ENCODE results near the gene ARHGEF4. TPM values are rescaled to one million over a fixed set of nuclear protein-coding genes. Genes with fewer than 3 reads are reported as not detected.
A peak's percentile ranks its signal among the peaks of the same experiment; 100 is the strongest.

Gene ARHGEF4
- total and polyA plus RNA-seq, 2 experiments from 2014 or later = 26.0 to 82.2 TPM

DNA sequence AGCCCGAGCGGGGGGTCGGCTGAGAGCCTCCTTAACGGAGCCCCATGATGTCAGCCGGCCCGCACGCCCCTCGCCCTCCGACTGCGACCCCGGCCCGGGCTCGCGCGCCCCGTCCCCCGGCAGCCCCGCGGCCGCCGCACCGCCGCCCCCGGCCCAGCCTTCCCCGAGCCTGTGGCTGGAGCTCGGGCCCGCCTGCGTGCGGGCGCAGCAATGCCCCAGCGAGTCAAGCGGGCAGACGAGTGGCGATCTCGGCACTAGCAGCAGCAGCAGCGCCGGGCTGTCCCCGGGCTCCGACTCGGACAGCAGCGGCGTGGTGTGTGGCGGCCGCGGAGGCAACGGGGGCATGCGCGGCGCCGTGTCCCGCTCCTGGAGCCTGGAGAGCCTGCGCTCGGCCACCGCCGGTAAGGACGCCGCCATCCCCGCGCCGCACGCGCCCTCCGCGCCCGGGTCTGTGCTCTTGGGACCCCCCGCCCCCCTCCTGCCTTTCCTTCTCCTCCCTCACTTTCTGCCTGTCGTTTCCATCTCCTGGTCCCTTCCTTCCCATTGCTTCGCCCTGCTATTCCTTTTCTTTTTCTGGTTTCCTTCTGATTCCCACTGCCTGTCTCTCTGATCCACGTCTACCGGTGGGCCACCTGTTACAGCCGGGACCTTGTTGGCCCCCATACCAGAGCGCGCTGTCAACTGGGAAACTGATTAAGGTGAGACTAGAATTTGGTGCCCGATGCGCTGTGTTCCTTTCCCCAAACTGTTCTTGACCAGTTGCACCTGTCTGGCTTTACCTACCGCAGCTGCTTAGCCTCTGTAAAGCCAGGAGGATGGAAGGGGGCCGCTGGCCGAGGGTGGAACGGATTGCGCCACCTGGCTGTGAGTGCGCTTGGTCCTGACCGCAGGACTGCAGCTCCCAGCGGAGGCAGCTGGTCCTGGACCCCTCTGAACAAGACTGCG is 127.4 kb downstream of the ARHGEF4 start:
- peak; percentile 15 to 74 for DNase-seq (ENCODE audit: low read depth in 1 of 2, low spot score in 1 of 2)
- Histone ChIP-seq H3K36me3 (no peaks in the 10 kb centered on the region), H3K4me1 (ENCODE audit: low read depth) (no peaks in the 10 kb centered on the region), H3K9me3 (ENCODE audit: low read depth) (no peaks in the 10 kb centered on the region), H3K27me3 (peaks cover 91% of the 10 kb centered on the region), H3K27ac (no peak overlapping the region), H3K4me3 (peak overlapping the region; percentile 43)
- TF ChIP-seq, protein P1, sequence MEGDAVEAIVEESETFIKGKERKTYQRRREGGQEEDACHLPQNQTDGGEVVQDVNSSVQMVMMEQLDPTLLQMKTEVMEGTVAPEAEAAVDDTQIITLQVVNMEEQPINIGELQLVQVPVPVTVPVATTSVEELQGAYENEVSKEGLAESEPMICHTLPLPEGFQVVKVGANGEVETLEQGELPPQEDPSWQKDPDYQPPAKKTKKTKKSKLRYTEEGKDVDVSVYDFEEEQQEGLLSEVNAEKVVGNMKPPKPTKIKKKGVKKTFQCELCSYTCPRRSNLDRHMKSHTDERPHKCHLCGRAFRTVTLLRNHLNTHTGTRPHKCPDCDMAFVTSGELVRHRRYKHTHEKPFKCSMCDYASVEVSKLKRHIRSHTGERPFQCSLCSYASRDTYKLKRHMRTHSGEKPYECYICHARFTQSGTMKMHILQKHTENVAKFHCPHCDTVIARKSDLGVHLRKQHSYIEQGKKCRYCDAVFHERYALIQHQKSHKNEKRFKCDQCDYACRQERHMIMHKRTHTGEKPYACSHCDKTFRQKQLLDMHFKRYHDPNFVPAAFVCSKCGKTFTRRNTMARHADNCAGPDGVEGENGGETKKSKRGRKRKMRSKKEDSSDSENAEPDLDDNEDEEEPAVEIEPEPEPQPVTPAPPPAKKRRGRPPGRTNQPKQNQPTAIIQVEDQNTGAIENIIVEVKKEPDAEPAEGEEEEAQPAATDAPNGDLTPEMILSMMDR (IDR thresholded peaks at IDR 0.05; ENCODE audit: low read depth, low read length) = peak; percentile 30

DNA sequence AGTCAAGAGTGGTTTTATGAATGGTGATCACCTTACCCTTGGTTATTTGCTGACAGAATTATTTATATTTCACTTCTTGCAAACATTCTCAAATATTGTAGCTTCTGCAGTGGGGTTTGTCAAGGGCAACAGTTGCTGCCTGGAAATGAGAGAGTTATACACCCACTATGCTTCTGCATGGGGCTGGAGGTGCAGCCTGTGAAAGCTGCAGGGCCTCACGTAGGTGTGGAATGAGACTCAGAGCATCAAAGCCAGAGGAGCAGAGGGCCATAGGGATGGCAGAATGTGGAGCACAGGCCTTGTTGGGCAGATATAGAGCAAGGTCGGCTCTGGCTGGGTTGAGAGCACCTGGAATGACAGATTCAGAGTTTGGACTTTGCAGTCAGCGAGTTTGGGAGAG is 128.2 kb downstream of the ARHGEF4 start:
- Histone ChIP-seq H3K4me3 (no peak overlapping the region), H3K4me1 (ENCODE audit: low read depth) (no peaks in the 10 kb centered on the region), H3K27me3 (peaks cover 83% of the 10 kb centered on the region), H3K9me3 (ENCODE audit: low read depth) (no peaks in the 10 kb centered on the region), H3K27ac (no peak overlapping the region), H3K36me3 (no peaks in the 10 kb centered on the region)
- TF ChIP-seq, protein P1 (IDR thresholded peaks at IDR 0.05; ENCODE audit: low read depth, low read length) = no peak
- no peak for DNase-seq (ENCODE audit: low read depth in 1 of 2, low spot score in 1 of 2)

DNA sequence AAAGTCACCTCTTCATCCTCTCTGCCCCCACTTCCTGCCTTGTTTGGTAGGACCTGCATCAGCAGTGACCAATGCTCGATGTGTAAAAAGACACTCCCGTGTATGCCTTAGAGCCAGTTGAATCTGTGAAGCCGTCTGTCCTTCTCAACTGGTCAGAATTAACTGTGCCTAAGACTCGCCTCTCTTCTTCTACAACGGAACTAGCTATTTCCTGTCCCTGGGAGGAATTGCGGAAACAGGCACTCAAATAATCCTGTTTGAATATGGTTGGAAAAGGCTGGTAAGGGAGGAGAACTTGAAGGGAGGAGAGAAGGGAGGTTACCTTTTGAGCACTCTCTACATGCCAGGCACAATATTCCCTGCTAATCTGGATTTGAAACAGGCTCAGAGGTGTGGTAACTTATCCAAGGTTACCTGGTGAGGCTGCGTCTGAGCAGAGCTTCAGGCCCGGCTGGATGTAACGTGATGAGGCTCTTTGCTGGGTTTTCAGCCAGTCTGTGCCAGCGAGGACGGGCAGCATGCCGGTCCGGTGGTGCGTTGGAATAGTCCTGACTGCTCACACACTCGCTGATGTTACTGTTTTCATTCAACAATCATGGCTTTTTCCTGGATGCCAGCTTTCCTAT is 129.5 kb downstream of the ARHGEF4 start:
- H3K27ac ChIP-seq = no peak overlapping the region
- TF ChIP-seq, protein P1 (IDR thresholded peaks at IDR 0.05; ENCODE audit: low read depth, low read length) = no peak
- H3K4me3 ChIP-seq = no peak overlapping the region
- H3K4me1 ChIP-seq (ENCODE audit: low read depth) = no peaks in the 10 kb centered on the region
- H3K9me3 ChIP-seq (ENCODE audit: low read depth) = no peaks in the 10 kb centered on the region
- H3K27me3 ChIP-seq = peaks cover 69% of the 10 kb centered on the region
- no peak for DNase-seq (ENCODE audit: low read depth in 1 of 2, low spot score in 1 of 2)
- no peaks in the 10 kb centered on the region for H3K36me3 ChIP-seq

DNA sequence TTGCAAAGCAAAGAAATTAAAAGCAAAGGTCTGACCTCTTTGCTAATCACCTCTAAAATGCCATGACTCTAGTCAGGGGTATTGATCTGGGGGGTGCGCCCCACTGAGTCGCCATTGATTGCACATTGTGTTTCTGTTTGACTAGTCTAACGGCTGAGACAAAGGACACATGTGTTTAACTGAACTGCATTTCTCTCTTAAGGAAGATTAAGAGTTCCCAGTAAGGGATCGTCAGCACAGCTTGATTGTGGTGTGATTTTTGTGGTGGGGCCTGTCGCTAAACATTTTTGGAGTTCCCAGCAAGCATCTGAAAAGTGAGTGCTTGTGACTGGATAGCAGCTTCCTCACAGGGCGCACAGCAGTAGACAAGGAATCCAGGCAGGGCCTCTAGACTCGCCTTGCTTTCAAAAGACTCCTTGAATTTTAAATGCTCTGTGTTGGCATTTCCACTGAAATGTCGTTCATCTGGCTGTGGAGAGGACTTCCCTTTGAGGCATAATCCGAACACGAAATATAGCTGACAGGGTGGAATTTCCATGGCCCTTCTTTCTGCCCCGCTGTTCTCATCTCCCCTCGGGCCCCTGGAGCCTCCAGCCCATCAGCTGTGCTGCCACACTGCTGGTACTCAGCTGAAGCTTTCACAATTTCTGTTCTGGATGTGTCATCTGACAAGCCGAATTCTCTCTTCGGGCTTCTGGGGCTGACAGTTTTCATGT is 130.2 kb downstream of the ARHGEF4 start:
- Histone ChIP-seq H3K4me3 (no peak overlapping the region), H3K27ac (no peak overlapping the region), H3K9me3 (ENCODE audit: low read depth) (no peaks in the 10 kb centered on the region), H3K36me3 (no peaks in the 10 kb centered on the region), H3K4me1 (ENCODE audit: low read depth) (no peaks in the 10 kb centered on the region), H3K27me3 (peaks cover 62% of the 10 kb centered on the region)
- no peak for DNase-seq (ENCODE audit: low read depth in 1 of 2, low spot score in 1 of 2)
- TF ChIP-seq, protein P1 (IDR thresholded peaks at IDR 0.05; ENCODE audit: low read depth, low read length) = no peak

DNA sequence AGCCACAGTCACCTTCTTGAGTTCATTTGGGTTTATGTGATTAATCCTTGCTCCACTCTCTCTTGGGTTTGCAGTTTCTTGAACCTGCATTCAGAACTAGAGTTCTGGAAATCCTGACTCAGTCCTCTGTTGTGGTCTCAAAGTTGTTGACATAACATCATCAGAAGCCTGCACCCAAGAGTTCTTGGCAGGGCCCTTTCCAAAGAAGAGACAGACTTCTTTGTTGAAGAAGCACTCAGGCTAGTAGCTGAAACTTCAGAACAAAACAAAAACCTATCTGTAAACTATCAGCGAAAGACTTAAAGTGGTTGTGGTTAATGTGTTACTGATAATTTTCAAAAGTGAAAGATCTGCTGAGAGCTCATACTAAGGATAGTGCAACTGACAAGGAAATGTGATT is 135.7 kb downstream of the ARHGEF4 start:
- no peak overlapping the region for H3K4me3 ChIP-seq

More for the DNA sequence above, 135.7 kb downstream of the ARHGEF4 start:
- TF ChIP-seq, protein P1 (IDR thresholded peaks at IDR 0.05; ENCODE audit: low read depth, low read length) = no peak
- H3K4me1 ChIP-seq (ENCODE audit: low read depth) = no peaks in the 10 kb centered on the region
- H3K9me3 ChIP-seq (ENCODE audit: low read depth) = no peaks in the 10 kb centered on the region
- H3K27ac ChIP-seq = no peak overlapping the region
- peak in 1 of 2 donors; percentile 22 for DNase-seq (ENCODE audit: low read depth in 1 of 2, low spot score in 1 of 2)
- peaks cover 8% of the 10 kb centered on the region for H3K27me3 ChIP-seq
- H3K36me3 ChIP-seq = no peaks in the 10 kb centered on the region
